ENCODE results near the gene KRTAP10-2.

DNA sequence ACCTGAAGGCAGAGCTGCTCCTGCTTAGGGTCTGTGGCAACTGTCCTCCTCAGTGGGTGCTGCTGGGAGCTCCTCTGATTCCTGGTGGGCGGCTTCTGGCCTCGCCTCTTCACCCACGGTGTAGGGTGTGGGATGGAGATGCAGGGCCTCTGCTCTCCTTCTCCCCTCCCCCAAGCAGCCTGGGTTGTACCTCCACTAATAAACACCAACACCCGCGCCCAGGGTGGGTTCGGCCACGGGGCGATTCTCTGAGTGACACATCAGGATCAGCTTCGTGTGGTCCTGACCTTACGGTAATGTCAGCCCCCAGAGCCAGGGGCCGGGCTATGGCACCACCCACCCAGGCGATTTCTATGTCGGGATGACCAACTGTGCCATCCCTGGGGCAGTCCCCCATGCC is 35.0 kb downstream of the KRTAP10-2 start:
- no peak for TF ChIP-seq CTCF (IDR thresholded peaks at IDR 0.05)
- no peak for TF ChIP-seq POLR2A (IDR thresholded peaks at IDR 0.05)

Measured in breast epithelium (tissue), 3 donors.